ENCODE measurements around the gene CASKIN2. TPM values are rescaled to one million over a fixed set of nuclear protein-coding genes. Genes with fewer than 3 reads are reported as not detected.
A peak's percentile ranks its signal among the peaks of the same experiment; 100 is the strongest.

Gene CASKIN2
- total and polyA plus RNA-seq, 9 donors, result 11.4 to 27.9 (median 23.8) TPM

DNA sequence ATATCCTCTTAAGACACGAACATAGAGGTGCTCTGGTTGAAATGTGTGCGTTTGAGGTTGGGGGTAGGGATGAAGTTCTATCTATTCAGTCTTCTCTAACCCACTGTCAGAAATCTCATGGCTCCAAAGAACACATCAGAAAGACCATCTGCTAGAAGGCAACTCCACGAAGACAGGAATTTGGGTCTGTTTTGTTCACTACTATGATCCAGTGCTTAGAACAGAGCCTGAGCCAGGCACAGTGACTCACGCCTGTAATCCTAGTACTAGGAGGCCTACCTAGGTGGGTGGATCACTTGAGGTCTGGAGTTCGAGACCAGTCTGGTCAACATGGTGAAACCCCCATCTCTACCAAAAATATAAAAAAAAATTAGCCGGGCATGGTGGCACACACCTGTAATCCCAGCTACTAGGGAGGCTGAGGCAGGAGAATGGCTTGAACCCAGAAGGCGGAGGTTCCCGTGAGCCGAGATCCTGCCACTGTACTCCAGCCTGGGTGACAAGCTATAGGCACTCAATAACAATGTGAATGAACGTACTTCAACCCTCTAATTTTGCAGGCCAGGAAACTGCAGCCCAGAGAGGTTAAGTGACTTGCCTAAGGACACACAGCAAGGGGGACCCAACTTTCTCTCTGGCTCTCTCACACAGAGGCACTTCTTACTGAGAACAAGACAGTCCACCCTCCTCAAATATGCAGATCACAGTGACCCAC lies 2.3 kb downstream of the CASKIN2 start:
- Histone ChIP-seq H3K9me3 (replicated peaks; ENCODE audit: control insufficient read depth, low read depth, low read length) (no peaks in the 10 kb centered on the region), H3K27ac (ENCODE audit: low read length) (no peak overlapping the region), H3K4me1 (ENCODE audit: control insufficient read depth, insufficient read depth, low read length) (peaks cover 75% of the 10 kb centered on the region), H3K27me3 (ENCODE audit: control insufficient read depth, insufficient read depth, low read length) (no peaks in the 10 kb centered on the region), H3K4me3 (ENCODE audit: low read length) (peak overlapping the region; percentile 67), H3K36me3 (ENCODE audit: control insufficient read depth, insufficient read depth, low read length) (peaks cover 49% of the 10 kb centered on the region)
- DNase-seq, result no peak
- WGBS (ENCODE audit: insufficient coverage), result 49% methylated on average over 3 of the region's 10 CpGs

DNA sequence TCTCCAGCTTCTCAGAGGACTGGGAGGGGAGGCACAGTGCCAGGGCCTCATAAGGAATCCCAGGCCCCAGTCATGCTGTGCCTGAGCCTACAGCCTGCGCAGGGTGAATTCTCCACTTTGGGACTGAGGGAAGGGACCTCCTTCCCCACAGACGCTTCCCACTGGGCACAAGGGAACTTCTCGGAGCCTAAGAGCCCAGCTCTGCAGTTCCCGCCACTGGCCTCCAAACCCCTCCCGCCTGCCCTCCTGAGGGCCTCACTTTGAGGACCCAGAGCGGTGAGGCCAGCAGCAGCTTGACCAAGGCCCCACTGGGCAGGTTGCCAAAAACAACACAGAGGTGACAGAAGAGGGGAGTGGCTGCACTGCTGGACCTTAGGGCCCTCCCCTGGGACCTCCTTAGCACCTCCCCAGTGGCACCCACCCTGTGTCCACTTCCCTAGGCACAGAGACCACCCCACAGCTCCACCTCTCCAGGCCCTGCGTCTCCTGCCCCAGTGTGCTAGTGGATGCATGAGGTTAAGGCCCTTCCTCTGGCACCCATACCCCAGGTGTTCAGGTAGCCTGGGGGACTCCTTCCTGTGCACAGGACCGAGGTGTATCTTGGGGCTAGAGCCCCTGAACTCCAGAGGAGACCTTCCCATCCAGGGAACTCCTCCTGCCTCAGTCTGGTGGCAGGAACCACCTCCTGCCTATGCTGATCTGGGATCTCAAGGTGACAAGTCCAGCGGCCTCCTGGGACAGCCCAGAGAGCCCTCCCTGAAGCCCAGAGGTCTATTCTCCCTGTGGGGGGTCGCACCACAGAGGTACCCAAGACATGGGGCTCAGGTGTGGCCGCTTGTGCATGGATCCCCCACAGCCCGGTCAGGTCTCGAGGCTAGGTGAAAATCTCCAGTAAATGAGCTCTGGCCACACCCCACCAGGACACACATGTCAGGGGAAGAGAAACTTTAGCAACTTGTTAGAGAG lies 3.4 kb downstream of the CASKIN2 start:
- Histone ChIP-seq H3K36me3 (ENCODE audit: control insufficient read depth, insufficient read depth, low read length) (peaks cover 57% of the 10 kb centered on the region), H3K4me1 (ENCODE audit: control insufficient read depth, insufficient read depth, low read length) (peaks cover 68% of the 10 kb centered on the region), H3K27ac (ENCODE audit: low read length) (peak overlapping the region; percentile 49), H3K4me3 (ENCODE audit: low read length) (no peak overlapping the region), H3K9me3 (replicated peaks; ENCODE audit: control insufficient read depth, low read depth, low read length) (no peaks in the 10 kb centered on the region), H3K27me3 (ENCODE audit: control insufficient read depth, insufficient read depth, low read length) (no peaks in the 10 kb centered on the region)
- WGBS (ENCODE audit: insufficient coverage), result 66% methylated on average over 8 of the region's 13 CpGs
- DNase-seq, result no peak

DNA sequence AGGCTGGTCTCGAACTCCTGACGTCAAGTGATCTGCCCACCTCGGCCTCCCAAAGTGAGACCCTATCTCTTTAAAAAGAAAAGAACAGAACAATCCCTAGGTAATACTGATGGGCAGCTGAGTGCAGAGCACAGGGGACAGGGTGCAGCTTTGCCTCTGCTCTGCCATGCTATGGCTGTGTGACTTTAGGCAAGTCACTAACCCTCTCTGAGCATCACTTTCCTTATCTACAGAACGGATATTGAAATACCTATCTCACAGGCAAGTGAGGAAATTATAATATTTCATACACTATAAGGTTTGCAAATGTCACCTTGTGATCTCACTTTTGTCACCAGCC lies 4.1 kb downstream of the CASKIN2 start:
- peaks cover 62% of the 10 kb centered on the region for H3K36me3 ChIP-seq (ENCODE audit: control insufficient read depth, insufficient read depth, low read length)
- peak overlapping the region; percentile 49 for H3K27ac ChIP-seq (ENCODE audit: low read length)
- 82% methylated on average over 2 of the region's 4 CpGs for WGBS (ENCODE audit: insufficient coverage)
- no peak overlapping the region for H3K4me3 ChIP-seq (ENCODE audit: low read length)
- H3K4me1 ChIP-seq (ENCODE audit: control insufficient read depth, insufficient read depth, low read length), result peaks cover 67% of the 10 kb centered on the region
- no peaks in the 10 kb centered on the region for H3K27me3 ChIP-seq (ENCODE audit: control insufficient read depth, insufficient read depth, low read length)
- no peak for DNase-seq
- H3K9me3 ChIP-seq (replicated peaks; ENCODE audit: control insufficient read depth, low read depth, low read length), result no peaks in the 10 kb centered on the region

DNA sequence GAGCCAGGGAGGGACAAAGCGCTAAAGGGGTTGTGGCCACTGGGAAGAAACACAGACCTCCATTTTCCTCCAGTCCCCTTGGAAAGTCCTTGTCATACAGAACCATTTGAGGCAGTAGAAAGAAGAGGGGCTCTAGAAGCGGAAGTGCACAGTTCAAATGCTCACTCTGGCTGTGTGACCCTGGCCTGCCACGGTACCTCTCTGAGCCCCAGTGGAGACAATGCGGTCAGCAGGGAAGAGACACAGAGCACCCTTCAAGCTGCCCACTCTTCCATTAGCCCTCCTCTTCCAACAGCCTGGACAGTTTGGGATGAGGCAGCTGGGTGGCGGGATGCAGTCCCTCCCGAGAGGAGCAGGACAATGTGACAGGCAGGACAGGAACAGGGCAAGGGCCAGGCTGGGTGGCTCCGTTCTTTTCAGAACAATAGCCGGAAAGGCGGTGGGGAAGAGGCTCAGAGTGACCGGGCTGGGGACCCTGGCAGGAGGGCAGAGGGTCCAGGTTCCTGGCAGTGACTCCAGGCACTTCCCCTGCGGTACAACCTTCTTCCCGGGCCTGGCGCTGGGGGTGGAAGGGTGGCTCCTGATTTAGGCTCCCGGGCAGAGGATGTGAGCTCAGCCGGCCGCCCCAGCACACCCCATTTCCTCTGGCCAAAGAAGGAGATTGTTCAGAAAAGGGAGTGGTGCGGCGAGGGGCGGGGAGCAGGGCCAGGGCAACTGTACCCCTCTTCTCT lies 5.6 kb downstream of the CASKIN2 start:
- H3K4me3 ChIP-seq (ENCODE audit: low read length), result no peak overlapping the region
- H3K27me3 ChIP-seq (ENCODE audit: control insufficient read depth, insufficient read depth, low read length), result no peaks in the 10 kb centered on the region
- DNase-seq, result no peak
- no peaks in the 10 kb centered on the region for H3K9me3 ChIP-seq (replicated peaks; ENCODE audit: control insufficient read depth, low read depth, low read length)
- H3K4me1 ChIP-seq (ENCODE audit: control insufficient read depth, insufficient read depth, low read length), result peaks cover 66% of the 10 kb centered on the region
- H3K36me3 ChIP-seq (ENCODE audit: control insufficient read depth, insufficient read depth, low read length), result peaks cover 78% of the 10 kb centered on the region
- H3K27ac ChIP-seq (ENCODE audit: low read length), result peak overlapping the region; percentile 86
- 87% methylated on average over 7 of the region's 19 CpGs for WGBS (ENCODE audit: insufficient coverage)

DNA sequence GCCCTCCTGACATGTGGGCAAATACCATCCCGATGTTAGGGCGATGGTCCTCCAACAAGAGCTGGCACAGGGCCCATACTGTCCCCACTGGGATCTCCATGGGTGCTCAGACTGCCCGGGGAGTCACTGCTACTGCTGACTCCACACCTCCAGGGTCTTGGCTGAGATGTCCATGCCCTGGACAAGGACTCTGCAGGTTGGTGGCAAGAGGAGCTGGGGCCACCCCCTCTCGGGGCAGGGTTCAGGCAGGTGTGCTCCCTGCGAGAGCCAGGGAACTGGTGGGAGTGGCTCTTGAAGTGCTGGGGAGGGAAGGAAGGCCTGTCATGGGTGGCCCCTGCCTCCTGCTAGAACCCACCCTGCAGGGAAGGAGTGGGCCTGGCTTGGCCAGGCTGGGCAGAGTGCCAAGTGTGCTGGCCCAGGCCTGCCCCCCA lies 6.4 kb downstream of the CASKIN2 start:
- Histone ChIP-seq H3K9me3 (replicated peaks; ENCODE audit: control insufficient read depth, low read depth, low read length) (no peaks in the 10 kb centered on the region), H3K36me3 (ENCODE audit: control insufficient read depth, insufficient read depth, low read length) (peaks cover 84% of the 10 kb centered on the region), H3K27me3 (ENCODE audit: control insufficient read depth, insufficient read depth, low read length) (no peaks in the 10 kb centered on the region), H3K4me1 (ENCODE audit: control insufficient read depth, insufficient read depth, low read length) (peaks cover 64% of the 10 kb centered on the region), H3K27ac (ENCODE audit: low read length) (peak overlapping the region; percentile 86), H3K4me3 (ENCODE audit: low read length) (no peak overlapping the region)
- no peak for DNase-seq
- 76% methylated on average over 5 of the region's 5 CpGs for WGBS (ENCODE audit: insufficient coverage)

DNA sequence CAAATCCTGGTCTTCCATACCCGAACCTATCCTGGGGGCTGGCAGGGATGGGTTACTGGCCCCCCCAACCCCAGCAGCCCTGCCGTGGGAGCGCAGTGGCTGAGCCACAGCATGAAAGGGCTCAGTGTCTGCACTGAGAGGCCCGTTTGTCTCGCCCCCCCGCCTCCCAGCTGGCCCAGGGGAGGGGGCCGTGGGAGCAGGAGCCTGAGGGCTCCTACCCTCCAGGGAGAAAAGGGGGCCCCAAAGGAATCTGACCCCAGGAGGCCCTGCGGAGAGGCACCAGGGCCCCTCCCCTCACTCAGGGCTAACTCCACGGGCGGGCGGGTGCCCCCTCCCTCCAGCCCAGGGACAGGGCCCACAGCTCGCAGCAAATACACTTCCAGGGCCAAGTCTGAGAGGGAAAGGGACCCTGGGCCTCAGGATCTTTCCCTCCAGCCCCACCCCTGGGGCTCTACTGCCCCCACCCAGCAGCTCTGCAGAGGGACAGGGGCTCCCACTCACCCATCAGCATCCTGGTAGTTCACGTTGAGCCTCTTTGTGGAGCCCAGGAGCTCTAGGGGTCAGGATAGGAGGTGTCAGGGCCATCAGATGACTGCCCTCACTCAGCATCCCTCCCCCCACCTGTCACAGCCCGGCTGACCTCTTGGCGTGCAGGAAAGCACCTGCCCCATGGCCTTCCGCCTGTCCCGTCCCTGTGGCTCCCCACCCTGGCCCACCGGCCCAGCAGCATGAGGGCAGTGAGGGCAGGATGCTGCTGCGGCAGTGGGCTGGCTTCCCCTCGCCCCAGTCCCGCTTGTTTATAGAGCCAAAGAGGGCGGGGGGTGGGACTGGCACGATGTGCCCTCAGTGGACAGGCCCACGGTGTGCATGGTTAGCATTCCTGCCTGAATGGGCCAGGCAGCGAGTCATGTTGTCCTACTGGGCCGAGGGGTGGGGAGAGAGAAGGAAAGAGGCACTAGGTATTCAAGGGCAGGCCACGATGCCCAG lies 7.3 kb downstream of the CASKIN2 start:
- no peaks in the 10 kb centered on the region for H3K27me3 ChIP-seq (ENCODE audit: control insufficient read depth, insufficient read depth, low read length)
- no peak for DNase-seq
- no peak overlapping the region for H3K4me3 ChIP-seq (ENCODE audit: low read length)
- 82% methylated on average over 13 of the region's 27 CpGs for WGBS (ENCODE audit: insufficient coverage)
- H3K4me1 ChIP-seq (ENCODE audit: control insufficient read depth, insufficient read depth, low read length), result peaks cover 56% of the 10 kb centered on the region
- peaks cover 87% of the 10 kb centered on the region for H3K36me3 ChIP-seq (ENCODE audit: control insufficient read depth, insufficient read depth, low read length)
- H3K27ac ChIP-seq (ENCODE audit: low read length), result peak overlapping the region; percentile 86
- H3K9me3 ChIP-seq (replicated peaks; ENCODE audit: control insufficient read depth, low read depth, low read length), result no peaks in the 10 kb centered on the region

DNA sequence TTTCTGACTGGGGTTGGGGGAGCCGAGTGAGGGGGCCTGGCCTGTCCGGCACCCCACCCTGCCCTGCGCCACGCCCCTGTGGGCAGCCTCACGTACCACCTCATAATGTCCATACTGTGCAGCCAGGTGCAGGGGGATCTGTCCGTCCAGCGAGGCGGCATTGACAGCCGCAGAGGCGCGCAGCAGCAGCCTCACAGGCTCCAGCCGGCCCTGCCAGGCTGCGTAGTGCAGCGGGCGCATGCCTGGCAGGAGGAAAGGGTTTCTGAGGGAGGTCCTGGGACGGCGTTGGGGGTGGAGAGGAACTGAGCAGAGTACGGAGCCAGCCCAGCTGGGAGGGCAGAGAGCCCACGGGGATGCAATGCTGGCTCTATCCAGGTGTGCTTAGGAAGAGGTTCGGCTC lies 8.4 kb downstream of the CASKIN2 start:
- Histone ChIP-seq H3K36me3 (ENCODE audit: control insufficient read depth, insufficient read depth, low read length) (peaks cover 94% of the 10 kb centered on the region), H3K4me3 (ENCODE audit: low read length) (no peak overlapping the region), H3K27ac (ENCODE audit: low read length) (no peak overlapping the region), H3K27me3 (ENCODE audit: control insufficient read depth, insufficient read depth, low read length) (no peaks in the 10 kb centered on the region), H3K9me3 (replicated peaks; ENCODE audit: control insufficient read depth, low read depth, low read length) (no peaks in the 10 kb centered on the region), H3K4me1 (ENCODE audit: control insufficient read depth, insufficient read depth, low read length) (peaks cover 45% of the 10 kb centered on the region)
- 85% methylated on average over 20 of the region's 20 CpGs for WGBS (ENCODE audit: insufficient coverage)
- DNase-seq, result no peak

DNA sequence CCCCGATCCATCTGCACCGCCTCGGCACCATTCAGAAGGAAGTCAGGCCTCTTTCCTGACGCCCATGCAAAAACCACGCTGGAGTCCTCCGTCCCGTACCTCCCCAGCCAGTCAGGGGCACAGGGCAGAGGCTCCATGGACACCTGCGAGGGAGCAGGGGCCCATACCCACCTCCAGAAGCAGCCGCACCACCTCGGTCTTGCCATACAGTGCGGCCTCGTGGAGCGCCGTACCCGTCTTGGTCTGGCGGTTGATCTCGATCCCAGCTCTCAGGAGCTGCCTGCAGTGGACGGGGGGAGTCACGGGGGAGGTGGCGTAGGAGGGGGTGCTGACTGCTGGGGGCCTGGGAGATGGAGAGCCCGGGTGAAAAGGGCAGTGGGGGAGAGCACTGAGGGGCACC lies 9.2 kb downstream of the CASKIN2 start:
- DNase-seq, result no peak
- Histone ChIP-seq H3K36me3 (ENCODE audit: control insufficient read depth, insufficient read depth, low read length) (peaks cover 94% of the 10 kb centered on the region), H3K27ac (ENCODE audit: low read length) (no peak overlapping the region), H3K9me3 (replicated peaks; ENCODE audit: control insufficient read depth, low read depth, low read length) (no peaks in the 10 kb centered on the region), H3K27me3 (ENCODE audit: control insufficient read depth, insufficient read depth, low read length) (no peaks in the 10 kb centered on the region), H3K4me1 (ENCODE audit: control insufficient read depth, insufficient read depth, low read length) (peaks cover 46% of the 10 kb centered on the region), H3K4me3 (ENCODE audit: low read length) (no peak overlapping the region)
- WGBS (ENCODE audit: insufficient coverage), result 87% methylated on average over 18 of the region's 21 CpGs

DNA sequence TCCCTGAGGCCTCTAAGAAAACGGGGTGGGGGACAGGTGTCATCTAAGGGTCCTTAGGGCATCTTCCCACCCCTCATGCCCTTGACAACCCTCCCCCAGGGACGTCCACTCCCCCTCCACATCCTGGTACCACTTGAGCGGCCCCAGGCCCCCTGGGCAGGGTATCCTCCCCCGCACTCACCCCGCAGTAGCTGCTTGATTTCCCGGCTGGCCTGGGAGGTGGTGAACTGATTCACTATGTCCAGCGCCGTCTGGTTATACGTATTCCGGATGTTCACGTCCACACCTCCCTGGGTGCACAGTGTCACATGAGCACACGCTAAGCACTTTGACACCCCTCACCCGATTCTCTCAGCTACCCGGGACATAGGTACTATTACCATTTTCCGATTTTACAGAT lies 9.7 kb downstream of the CASKIN2 start:
- no peak for DNase-seq
- 81% methylated on average over 13 of the region's 15 CpGs for WGBS (ENCODE audit: insufficient coverage)
- Histone ChIP-seq H3K36me3 (ENCODE audit: control insufficient read depth, insufficient read depth, low read length) (peaks cover 95% of the 10 kb centered on the region), H3K4me1 (ENCODE audit: control insufficient read depth, insufficient read depth, low read length) (peaks cover 49% of the 10 kb centered on the region), H3K9me3 (replicated peaks; ENCODE audit: control insufficient read depth, low read depth, low read length) (no peaks in the 10 kb centered on the region), H3K27ac (ENCODE audit: low read length) (no peak overlapping the region), H3K27me3 (ENCODE audit: control insufficient read depth, insufficient read depth, low read length) (no peaks in the 10 kb centered on the region), H3K4me3 (ENCODE audit: low read length) (no peak overlapping the region)
